ENCODE data around the gene NMNAT2. TPM values are rescaled to one million over a fixed set of nuclear protein-coding genes. Genes with fewer than 3 reads are reported as not detected.

The NMNAT2 gene
- total and polyA plus RNA-seq, 2 experiments from 2014 or later, result 3.6 to 10.0 TPM

DNA sequence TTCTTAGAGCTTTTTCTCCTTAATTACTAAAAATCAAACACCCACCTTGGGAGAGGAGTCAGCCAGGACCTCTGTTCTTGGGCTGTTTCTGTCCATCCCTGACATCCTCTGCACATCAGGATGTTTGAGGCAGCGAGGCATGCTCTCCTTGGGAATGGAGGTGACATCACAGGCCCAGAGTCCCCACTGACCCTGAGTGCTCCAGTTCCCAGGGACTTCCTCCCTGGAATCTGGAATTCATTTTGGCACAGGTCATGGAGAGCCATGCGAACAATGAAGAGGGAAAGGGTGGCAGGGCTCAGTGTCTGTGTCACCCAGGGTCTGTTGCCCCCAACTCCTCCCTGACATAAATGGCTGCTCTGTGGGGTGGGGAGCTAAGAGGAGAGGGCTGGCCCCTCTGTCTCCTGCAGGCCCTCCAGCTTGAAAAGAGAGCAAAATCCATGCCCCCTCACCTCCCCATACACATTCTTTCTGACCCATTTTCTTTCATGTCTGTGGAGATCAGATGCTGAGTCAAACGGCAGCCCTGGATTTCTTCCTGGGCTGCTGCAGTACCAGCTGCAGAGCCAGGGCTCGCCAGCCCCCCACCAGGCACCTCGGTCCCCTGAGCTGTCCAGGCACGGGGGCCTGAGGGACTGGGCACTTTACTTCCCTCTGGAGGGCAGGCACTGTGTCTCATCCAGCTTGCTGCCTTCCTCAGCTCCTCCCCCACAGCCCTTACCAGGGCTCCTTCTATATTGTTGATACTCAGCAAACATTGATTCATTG is 102.0 kb downstream of the NMNAT2 start:
- H3K79me2 ChIP-seq (replicated peaks; ENCODE audit: insufficient read depth), result no peaks in the 10 kb centered on the region
- DNase-seq (ENCODE audit: low spot score), result no peak
- no peak overlapping the region for H3K27ac ChIP-seq (ENCODE audit: low read depth)
- no peaks in the 10 kb centered on the region for H3K36me3 ChIP-seq (ENCODE audit: insufficient read depth)
- H2AFZ ChIP-seq, result no peak overlapping the region
- H3K4me3 ChIP-seq, result no peak overlapping the region
- Mint-ChIP-seq H3K36me3 (ENCODE audit: low read depth) (no peaks in the 10 kb centered on the region; the same call in 2 of the 3 replicates), H3K27me3 (ENCODE audit: insufficient read depth, low read depth, poor library complexity) (peaks cover 2% of the 10 kb centered on the region), H3K27ac (no peak overlapping the region), H3K4me1 (peaks cover 43% of the 10 kb centered on the region), H3K9me3 (peaks cover 1% of the 10 kb centered on the region; the same call in 1 of the 3 replicates), H3K4me3 (no peak overlapping the region)
- H3F3A ChIP-seq (replicated peaks; ENCODE audit: low read depth), result no peaks in the 10 kb centered on the region
- no peaks in the 10 kb centered on the region for H3K27me3 ChIP-seq (ENCODE audit: insufficient read depth)
- no peaks in the 10 kb centered on the region for H4K20me1 ChIP-seq (replicated peaks; ENCODE audit: insufficient read depth)
- H3K9me2 ChIP-seq (ENCODE audit: insufficient read depth), result no peaks in the 10 kb centered on the region
- no peak overlapping the region for H3K4me2 ChIP-seq
- TF ChIP-seq EZH2 (IDR thresholded peaks at IDR 0.05; ENCODE audit: low read depth, unreplicated experiment), result no peak
- TF ChIP-seq, protein P1, sequence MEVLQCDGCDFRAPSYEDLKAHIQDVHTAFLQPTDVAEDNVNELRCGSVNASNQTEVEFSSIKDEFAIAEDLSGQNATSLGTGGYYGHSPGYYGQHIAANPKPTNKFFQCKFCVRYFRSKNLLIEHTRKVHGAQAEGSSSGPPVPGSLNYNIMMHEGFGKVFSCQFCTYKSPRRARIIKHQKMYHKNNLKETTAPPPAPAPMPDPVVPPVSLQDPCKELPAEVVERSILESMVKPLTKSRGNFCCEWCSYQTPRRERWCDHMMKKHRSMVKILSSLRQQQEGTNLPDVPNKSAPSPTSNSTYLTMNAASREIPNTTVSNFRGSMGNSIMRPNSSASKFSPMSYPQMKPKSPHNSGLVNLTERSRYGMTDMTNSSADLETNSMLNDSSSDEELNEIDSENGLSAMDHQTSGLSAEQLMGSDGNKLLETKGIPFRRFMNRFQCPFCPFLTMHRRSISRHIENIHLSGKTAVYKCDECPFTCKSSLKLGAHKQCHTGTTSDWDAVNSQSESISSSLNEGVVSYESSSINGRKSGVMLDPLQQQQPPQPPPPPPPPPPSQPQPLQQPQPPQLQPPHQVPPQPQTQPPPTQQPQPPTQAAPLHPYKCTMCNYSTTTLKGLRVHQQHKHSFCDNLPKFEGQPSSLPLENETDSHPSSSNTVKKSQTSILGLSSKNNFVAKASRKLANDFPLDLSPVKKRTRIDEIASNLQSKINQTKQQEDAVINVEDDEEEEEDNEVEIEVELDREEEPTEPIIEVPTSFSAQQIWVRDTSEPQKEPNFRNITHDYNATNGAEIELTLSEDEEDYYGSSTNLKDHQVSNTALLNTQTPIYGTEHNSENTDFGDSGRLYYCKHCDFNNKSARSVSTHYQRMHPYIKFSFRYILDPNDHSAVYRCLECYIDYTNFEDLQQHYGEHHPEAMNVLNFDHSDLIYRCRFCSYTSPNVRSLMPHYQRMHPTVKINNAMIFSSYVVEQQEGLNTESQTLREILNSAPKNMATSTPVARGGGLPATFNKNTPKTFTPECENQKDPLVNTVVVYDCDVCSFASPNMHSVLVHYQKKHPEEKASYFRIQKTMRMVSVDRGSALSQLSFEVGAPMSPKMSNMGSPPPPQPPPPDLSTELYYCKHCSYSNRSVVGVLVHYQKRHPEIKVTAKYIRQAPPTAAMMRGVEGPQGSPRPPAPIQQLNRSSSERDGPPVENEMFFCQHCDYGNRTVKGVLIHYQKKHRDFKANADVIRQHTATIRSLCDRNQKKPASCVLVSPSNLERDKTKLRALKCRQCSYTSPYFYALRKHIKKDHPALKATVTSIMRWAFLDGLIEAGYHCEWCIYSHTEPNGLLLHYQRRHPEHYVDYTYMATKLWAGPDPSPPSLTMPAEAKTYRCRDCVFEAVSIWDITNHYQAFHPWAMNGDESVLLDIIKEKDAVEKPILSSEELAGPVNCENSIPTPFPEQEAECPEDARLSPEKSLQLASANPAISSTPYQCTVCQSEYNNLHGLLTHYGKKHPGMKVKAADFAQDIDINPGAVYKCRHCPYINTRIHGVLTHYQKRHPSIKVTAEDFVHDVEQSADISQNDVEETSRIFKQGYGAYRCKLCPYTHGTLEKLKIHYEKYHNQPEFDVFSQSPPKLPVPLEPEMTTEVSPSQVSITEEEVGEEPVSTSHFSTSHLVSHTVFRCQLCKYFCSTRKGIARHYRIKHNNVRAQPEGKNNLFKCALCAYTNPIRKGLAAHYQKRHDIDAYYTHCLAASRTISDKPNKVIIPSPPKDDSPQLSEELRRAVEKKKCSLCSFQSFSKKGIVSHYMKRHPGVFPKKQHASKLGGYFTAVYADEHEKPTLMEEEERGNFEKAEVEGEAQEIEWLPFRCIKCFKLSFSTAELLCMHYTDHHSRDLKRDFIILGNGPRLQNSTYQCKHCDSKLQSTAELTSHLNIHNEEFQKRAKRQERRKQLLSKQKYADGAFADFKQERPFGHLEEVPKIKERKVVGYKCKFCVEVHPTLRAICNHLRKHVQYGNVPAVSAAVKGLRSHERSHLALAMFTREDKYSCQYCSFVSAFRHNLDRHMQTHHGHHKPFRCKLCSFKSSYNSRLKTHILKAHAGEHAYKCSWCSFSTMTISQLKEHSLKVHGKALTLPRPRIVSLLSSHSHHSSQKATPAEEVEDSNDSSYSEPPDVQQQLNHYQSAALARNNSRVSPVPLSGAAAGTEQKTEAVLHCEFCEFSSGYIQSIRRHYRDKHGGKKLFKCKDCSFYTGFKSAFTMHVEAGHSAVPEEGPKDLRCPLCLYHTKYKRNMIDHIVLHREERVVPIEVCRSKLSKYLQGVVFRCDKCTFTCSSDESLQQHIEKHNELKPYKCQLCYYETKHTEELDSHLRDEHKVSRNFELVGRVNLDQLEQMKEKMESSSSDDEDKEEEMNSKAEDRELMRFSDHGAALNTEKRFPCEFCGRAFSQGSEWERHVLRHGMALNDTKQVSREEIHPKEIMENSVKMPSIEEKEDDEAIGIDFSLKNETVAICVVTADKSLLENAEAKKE (CRISPR knock-in tag; IDR thresholded peaks at IDR 0.05), result no peak
- TF ChIP-seq JUNB (IDR thresholded peaks at IDR 0.05; ENCODE audit: unreplicated experiment), result no peak
- TF ChIP-seq ZNF331 (CRISPR knock-in tag; IDR thresholded peaks at IDR 0.05; ENCODE audit: low read depth), result no peak
- TF ChIP-seq, protein P2, sequence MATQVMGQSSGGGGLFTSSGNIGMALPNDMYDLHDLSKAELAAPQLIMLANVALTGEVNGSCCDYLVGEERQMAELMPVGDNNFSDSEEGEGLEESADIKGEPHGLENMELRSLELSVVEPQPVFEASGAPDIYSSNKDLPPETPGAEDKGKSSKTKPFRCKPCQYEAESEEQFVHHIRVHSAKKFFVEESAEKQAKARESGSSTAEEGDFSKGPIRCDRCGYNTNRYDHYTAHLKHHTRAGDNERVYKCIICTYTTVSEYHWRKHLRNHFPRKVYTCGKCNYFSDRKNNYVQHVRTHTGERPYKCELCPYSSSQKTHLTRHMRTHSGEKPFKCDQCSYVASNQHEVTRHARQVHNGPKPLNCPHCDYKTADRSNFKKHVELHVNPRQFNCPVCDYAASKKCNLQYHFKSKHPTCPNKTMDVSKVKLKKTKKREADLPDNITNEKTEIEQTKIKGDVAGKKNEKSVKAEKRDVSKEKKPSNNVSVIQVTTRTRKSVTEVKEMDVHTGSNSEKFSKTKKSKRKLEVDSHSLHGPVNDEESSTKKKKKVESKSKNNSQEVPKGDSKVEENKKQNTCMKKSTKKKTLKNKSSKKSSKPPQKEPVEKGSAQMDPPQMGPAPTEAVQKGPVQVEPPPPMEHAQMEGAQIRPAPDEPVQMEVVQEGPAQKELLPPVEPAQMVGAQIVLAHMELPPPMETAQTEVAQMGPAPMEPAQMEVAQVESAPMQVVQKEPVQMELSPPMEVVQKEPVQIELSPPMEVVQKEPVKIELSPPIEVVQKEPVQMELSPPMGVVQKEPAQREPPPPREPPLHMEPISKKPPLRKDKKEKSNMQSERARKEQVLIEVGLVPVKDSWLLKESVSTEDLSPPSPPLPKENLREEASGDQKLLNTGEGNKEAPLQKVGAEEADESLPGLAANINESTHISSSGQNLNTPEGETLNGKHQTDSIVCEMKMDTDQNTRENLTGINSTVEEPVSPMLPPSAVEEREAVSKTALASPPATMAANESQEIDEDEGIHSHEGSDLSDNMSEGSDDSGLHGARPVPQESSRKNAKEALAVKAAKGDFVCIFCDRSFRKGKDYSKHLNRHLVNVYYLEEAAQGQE (IDR thresholded peaks at IDR 0.05; ENCODE audit: unreplicated experiment), result no peak
- TF ChIP-seq CTCF (conservative IDR thresholded peaks at IDR 0.05; ENCODE audit: low read depth in 2 of 2), result no peak
- no peak for TF ChIP-seq ZNF114 (CRISPR knock-in tag; IDR thresholded peaks at IDR 0.05)
- TF ChIP-seq STAT1 (IDR thresholded peaks at IDR 0.05; ENCODE audit: unreplicated experiment), result no peak
- TF ChIP-seq, protein P3, sequence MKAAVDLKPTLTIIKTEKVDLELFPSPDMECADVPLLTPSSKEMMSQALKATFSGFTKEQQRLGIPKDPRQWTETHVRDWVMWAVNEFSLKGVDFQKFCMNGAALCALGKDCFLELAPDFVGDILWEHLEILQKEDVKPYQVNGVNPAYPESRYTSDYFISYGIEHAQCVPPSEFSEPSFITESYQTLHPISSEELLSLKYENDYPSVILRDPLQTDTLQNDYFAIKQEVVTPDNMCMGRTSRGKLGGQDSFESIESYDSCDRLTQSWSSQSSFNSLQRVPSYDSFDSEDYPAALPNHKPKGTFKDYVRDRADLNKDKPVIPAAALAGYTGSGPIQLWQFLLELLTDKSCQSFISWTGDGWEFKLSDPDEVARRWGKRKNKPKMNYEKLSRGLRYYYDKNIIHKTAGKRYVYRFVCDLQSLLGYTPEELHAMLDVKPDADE (IDR thresholded peaks at IDR 0.05), result no peak
- TF ChIP-seq CREB1 (CRISPR knock-in tag; IDR thresholded peaks at IDR 0.05; ENCODE audit: low read depth), result no peak
- TF ChIP-seq EZH2phosphoT487 (IDR thresholded peaks at IDR 0.05; ENCODE audit: unreplicated experiment), result no peak
- TF ChIP-seq POLR2AphosphoS5 (IDR thresholded peaks at IDR 0.05; ENCODE audit: low read depth), result no peak
- no peak for TF ChIP-seq NANOG (IDR thresholded peaks at IDR 0.05; ENCODE audit: borderline replicate concordance)
- no peak; the same call in 2 of the 3 replicates for ATAC-seq
- peaks cover 25% of the 10 kb centered on the region for H3K4me1 ChIP-seq (ENCODE audit: insufficient read depth)
